ENCODE data around the gene LRP5. TPM values are rescaled to one million over a fixed set of nuclear protein-coding genes. Genes with fewer than 3 reads are reported as not detected.
"Not testable (repeated sequence)": the region's sequence is repeated elsewhere in the genome, so short reads cannot be mapped to it uniquely, and the experiment has no call there.

LRP5 gene
- total and polyA plus RNA-seq, 2 donors: 30.8 to 54.8 TPM

- 74% methylated on average over 8 of the region's 8 CpGs for WGBS
Observed at GRCh38 chr11:68455485-68455884, 143.1 kb downstream of the LRP5 start.

GRCh38 chr11:68457216-68457897 is 145.0 kb downstream of the LRP5 start:
- no peak for DNase-seq (ENCODE audit: extremely low spot score)
- 72% methylated on average over 8 of the region's 8 CpGs for WGBS
- H3K4me3 ChIP-seq (ENCODE audit: low read depth, low read length): no peak overlapping the region
- H3K4me1 ChIP-seq (ENCODE audit: insufficient read depth): no peaks in the 10 kb centered on the region
- no peaks in the 10 kb centered on the region for H3K36me3 ChIP-seq (ENCODE audit: insufficient read depth)
- H3K27ac ChIP-seq (ENCODE audit: low read depth): no peak overlapping the region

More at GRCh38 chr11:68455485-68455884, 143.1 kb downstream of the LRP5 start:
- H3K36me3 ChIP-seq (ENCODE audit: insufficient read depth): no peaks in the 10 kb centered on the region
- no peak overlapping the region for H3K27ac ChIP-seq (ENCODE audit: low read depth)
- no peaks in the 10 kb centered on the region for H3K4me1 ChIP-seq (ENCODE audit: insufficient read depth)
- no peak overlapping the region for H3K4me3 ChIP-seq (ENCODE audit: low read depth, low read length)
- DNase-seq (ENCODE audit: extremely low spot score): no peak

GRCh38 chr11:68457898-68458249 is 145.5 kb downstream of the LRP5 start:
- DNase-seq (ENCODE audit: extremely low spot score): no peak
- H3K4me3 ChIP-seq (ENCODE audit: low read depth, low read length): no peak overlapping the region

DNA sequence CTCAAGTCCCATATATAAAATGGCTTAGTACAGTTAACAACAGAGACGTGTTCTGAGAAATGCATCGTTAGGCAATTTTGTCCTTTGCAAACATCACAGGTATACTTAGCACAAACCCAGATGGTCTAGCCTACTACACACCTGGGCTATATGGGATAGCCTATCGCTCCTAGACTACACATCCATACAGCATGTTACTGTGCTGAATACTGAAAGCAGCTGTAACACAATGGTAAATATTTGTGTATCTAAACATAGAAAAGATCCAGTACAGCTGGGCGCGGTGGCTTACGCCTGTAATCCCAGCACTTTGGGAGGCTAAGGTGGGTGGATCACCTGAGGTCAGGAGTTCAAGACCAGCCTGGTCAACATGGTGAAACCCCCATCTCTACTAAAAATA is 145.9 kb downstream of the LRP5 start:
- H3K27ac ChIP-seq (ENCODE audit: low read depth); DNase-seq (ENCODE audit: extremely low spot score); H3K4me3 ChIP-seq (ENCODE audit: low read depth, low read length); H3K36me3 ChIP-seq (ENCODE audit: insufficient read depth); H3K4me1 ChIP-seq (ENCODE audit: insufficient read depth): not testable (repeated sequence)
- 80% methylated on average over 6 of the region's 6 CpGs for WGBS

More at GRCh38 chr11:68457898-68458249, 145.5 kb downstream of the LRP5 start:
- no peaks in the 10 kb centered on the region for H3K4me1 ChIP-seq (ENCODE audit: insufficient read depth)
- H3K27ac ChIP-seq (ENCODE audit: low read depth): no peak overlapping the region
- 86% methylated on average over 7 of the region's 7 CpGs for WGBS
- H3K36me3 ChIP-seq (ENCODE audit: insufficient read depth): no peaks in the 10 kb centered on the region

DNA sequence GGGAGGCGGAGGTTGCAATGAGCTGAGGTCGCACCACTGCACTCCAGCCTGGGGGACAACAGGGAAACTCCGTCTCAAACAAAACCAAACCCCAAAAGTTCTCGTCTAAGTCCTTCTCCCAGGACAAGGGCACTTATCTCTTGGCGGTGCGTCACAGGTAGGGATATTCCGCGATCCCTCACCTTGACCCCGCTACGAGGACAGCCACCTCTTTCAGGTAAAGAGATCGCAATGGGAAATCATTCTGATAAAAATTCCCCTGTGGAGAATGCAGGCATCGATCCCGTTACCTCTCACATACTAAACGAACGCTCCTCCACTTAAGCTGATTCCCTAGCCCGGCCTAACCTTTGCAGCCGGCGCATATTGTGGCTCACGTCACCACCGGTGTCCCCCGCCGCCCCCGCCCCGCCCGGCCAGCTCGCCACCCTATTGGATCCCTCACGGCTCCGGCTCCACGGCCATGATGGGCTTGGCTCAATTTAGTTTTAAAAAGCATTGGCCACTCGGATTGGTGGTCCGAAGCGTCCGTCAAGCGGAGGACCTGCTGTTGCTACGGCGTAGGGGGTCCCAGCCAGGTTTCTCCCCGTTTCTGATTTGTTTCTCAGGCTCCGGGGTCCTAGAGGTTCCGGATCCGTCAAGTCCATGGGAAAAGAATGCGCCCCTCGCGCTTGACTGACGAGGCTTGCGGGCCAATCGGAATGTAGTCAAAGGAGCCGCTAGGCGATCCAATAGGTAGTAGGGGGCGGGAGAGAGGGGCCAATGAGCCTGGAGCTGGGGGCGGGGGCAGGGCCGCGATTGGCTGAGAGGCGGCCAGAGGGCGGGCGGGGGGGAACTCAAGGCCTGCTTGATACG is 147.7 kb downstream of the LRP5 start:
- peak overlapping the region; percentile 90 for H3K27ac ChIP-seq (ENCODE audit: low read depth)
- WGBS: 4% methylated on average over 56 of the region's 56 CpGs
- peak; percentile 100 for DNase-seq (ENCODE audit: extremely low spot score)
- H3K4me3 ChIP-seq (ENCODE audit: low read depth, low read length): peak overlapping the region; percentile 99
- H3K4me1 ChIP-seq (ENCODE audit: insufficient read depth): no peaks in the 10 kb centered on the region
- H3K36me3 ChIP-seq (ENCODE audit: insufficient read depth): no peaks in the 10 kb centered on the region

- WGBS: under 1% methylated on average over 92 of the region's 92 CpGs
- peaks cover 1% of the 10 kb centered on the region for H3K4me1 ChIP-seq (ENCODE audit: insufficient read depth)
- no peaks in the 10 kb centered on the region for H3K36me3 ChIP-seq (ENCODE audit: insufficient read depth)
- H3K4me3 ChIP-seq (ENCODE audit: low read depth, low read length): peak within 1 kb of the TSS; percentile 99
- peak within 1 kb of the TSS; percentile 90 for H3K27ac ChIP-seq (ENCODE audit: low read depth)
- DNase-seq (ENCODE audit: extremely low spot score): no peak
Observed at GRCh38 chr11:68460741-68461574, 148.6 kb downstream of the LRP5 start, which contains the start of gene PPP6R3. TSS of gene PPP6R3 (plus strand) at chr11:68460752. CDS start at chr11:68537665, 76,913 bp downstream.

- DNase-seq (ENCODE audit: extremely low spot score): no peak
- no peaks in the 10 kb centered on the region for H3K36me3 ChIP-seq (ENCODE audit: insufficient read depth)
- H3K27ac ChIP-seq (ENCODE audit: low read depth): no peak overlapping the region
- H3K4me1 ChIP-seq (ENCODE audit: insufficient read depth): peaks cover 1% of the 10 kb centered on the region
- WGBS: 2% methylated on average over 12 of the region's 12 CpGs
- peak overlapping the region; percentile 99 for H3K4me3 ChIP-seq (ENCODE audit: low read depth, low read length)
Observed at GRCh38 chr11:68461575-68461917, 149.2 kb downstream of the LRP5 start.

GRCh38 chr11:68463714-68464113 is 151.3 kb downstream of the LRP5 start:
- Histone ChIP-seq H3K36me3 (ENCODE audit: insufficient read depth) (no peaks in the 10 kb centered on the region), H3K4me1 (ENCODE audit: insufficient read depth) (peaks cover 1% of the 10 kb centered on the region), H3K4me3 (ENCODE audit: low read depth, low read length) (no peak overlapping the region), H3K27ac (ENCODE audit: low read depth) (no peak overlapping the region)
- DNase-seq (ENCODE audit: extremely low spot score): no peak
- WGBS: 68% methylated on average over 1 of the region's 1 CpG

DNA sequence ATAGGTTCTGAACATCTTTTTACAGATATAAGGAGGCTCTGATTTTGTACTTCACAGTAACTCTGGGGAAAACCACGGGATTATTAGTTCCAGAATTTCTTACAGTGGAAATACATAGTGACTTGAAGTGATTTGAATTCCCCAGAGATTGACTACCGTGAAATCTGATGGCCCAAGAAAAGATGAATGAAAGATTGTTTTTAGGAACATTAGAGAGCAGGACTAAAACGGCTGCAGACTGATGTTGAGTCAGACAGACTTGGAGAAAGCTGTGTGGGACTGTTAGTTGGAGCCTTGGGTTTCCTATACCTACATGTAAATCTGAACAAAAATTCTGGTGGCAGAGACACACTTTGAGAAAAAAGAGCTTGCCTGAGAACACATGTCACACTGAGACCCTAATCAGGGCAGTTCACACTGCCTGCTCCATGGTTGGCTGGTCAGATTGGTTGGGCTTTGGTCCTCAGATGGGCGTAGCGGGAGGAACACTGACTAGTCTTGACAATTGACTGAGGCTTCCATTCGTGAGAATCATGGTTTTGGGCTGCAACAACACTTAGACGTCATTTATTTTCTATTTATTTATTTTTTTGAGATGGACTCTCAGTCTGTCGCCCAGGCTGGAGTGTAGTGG is 154.9 kb downstream of the LRP5 start:
- no peak overlapping the region for H3K27ac ChIP-seq (ENCODE audit: low read depth)
- 77% methylated on average over 8 of the region's 8 CpGs for WGBS
- no peak overlapping the region for H3K4me3 ChIP-seq (ENCODE audit: low read depth, low read length)
- peaks cover 7% of the 10 kb centered on the region for H3K4me1 ChIP-seq (ENCODE audit: insufficient read depth)
- no peak for DNase-seq (ENCODE audit: extremely low spot score)
- H3K36me3 ChIP-seq (ENCODE audit: insufficient read depth): no peaks in the 10 kb centered on the region

DNA sequence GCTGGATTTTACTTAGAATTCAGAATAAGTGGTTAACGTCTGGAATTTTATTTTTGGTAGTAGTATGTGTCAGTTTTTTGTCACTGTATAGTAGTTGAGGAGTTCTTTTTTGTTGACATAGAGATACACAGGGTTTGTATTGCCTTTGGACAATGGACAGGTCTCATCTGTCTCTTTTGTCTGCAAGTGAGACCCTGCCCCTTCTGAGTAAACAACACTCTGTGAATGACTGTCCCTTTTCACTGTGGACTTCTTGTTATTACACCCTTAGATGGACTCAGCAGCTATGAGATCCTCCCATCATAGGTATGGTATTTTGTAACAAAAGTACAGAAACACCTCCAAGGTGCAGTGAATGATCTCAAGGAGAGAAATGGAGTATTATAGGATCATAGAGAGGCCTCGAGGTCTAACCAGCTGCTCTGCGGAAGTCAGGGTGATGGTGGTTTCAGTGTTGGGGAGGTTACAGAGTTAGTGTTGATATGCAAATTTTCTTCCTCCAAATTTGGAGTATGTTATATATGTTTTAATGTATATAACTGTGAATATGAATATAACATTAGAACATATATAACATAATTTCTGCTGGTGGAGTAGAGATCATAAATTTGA is 155.9 kb downstream of the LRP5 start:
- Histone ChIP-seq H3K4me3 (ENCODE audit: low read depth, low read length) (no peak overlapping the region), H3K4me1 (ENCODE audit: insufficient read depth) (peaks cover 9% of the 10 kb centered on the region), H3K27ac (ENCODE audit: low read depth) (no peak overlapping the region), H3K36me3 (ENCODE audit: insufficient read depth) (no peaks in the 10 kb centered on the region)
- WGBS: 52% methylated on average over 3 of the region's 3 CpGs
- no peak for DNase-seq (ENCODE audit: extremely low spot score)

- no peak overlapping the region for H3K27ac ChIP-seq (ENCODE audit: low read depth)
Observed at GRCh38 chr11:68469122-68469521, 156.7 kb downstream of the LRP5 start.

GRCh38 chr11:68469642-68470041 is 157.3 kb downstream of the LRP5 start:
- Histone ChIP-seq H3K27ac (ENCODE audit: low read depth) (no peak overlapping the region), H3K4me3 (ENCODE audit: low read depth, low read length) (no peak overlapping the region), H3K4me1 (ENCODE audit: insufficient read depth) (peaks cover 9% of the 10 kb centered on the region), H3K36me3 (ENCODE audit: insufficient read depth) (no peaks in the 10 kb centered on the region)
- DNase-seq (ENCODE audit: extremely low spot score): no peak
- WGBS: 82% methylated on average over 1 of the region's 1 CpG

More at GRCh38 chr11:68469122-68469521, 156.7 kb downstream of the LRP5 start:
- H3K36me3 ChIP-seq (ENCODE audit: insufficient read depth): no peaks in the 10 kb centered on the region
- H3K4me3 ChIP-seq (ENCODE audit: low read depth, low read length): no peak overlapping the region
- 15% methylated on average over 2 of the region's 2 CpGs for WGBS
- no peak for DNase-seq (ENCODE audit: extremely low spot score)
- H3K4me1 ChIP-seq (ENCODE audit: insufficient read depth): peaks cover 9% of the 10 kb centered on the region
